Testis (tissue), 2 donors: ENCODE data around the gene CCDC81.

Experiments used
- CTCF ChIP-seq, 3 experiments: fragments of 450-650 bp in 2 of 3; fragments of 200-600 bp in 1 of 3; sonication (generic) in 1 of 3; IDR thresholded peaks; one replicate each; pipeline ENCODE4 v1.5.1; 2016 to 2019; ENCODE audit warnings: antibody characterized with exemption in 3 of 3, mild to moderate bottlenecking in 2 of 3, moderate library complexity in 1 of 3
- POLR2A ChIP-seq: fragments of 450-650 bp; IDR thresholded peaks from one replicate; pipeline ENCODE4 v1.6.1; 2017; ENCODE audit warnings: antibody characterized with exemption, mild to moderate bottlenecking, moderate library complexity

- TF ChIP-seq CTCF (IDR thresholded peaks at IDR 0.05) = no peak
- TF ChIP-seq POLR2A = no peak
Observed at GRCh38 chr11:86370171-86370570, 4.5 kb upstream of the CCDC81 start.
